Measurements from ENCODE around the gene P2RY13. TPM values are rescaled to one million over a fixed set of nuclear protein-coding genes. Genes with fewer than 3 reads are reported as not detected.

P2RY13 gene
- total and polyA plus RNA-seq, 2 of the 13 experiments (the other 11 are each of a cell fraction or from before 2014, with no cell fraction given): not detected

DNA sequence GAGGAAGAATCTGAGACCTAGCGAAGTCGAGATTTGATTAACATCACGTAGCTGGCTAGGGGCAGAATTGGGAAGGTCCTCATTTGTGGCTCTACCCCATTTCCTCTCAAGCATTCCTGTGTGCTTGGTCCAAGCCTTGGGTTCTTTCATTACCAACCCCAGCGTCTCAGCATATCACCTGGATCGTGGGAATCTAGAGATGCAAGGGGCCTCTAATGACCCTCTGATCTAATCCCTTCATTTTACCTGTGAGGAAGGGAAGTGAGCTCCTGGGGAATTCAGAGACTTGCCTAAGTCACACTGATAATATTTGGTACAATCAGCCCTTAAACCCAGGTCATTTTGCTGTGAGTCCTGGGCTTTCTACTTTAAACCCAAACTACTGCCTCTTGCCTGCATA is 14.8 kb downstream of the P2RY13 start (continued):
- TF ChIP-seq HMGA1 (CRISPR knock-in tag; conservative IDR thresholded peaks at IDR 0.05): no peak
- TF ChIP-seq IRF2 (CRISPR knock-in tag; IDR thresholded peaks at IDR 0.05): no peak
- no peak for TF ChIP-seq ZNF570 (CRISPR knock-in tag; IDR thresholded peaks at IDR 0.05; ENCODE audit: borderline replicate concordance)

DNA sequence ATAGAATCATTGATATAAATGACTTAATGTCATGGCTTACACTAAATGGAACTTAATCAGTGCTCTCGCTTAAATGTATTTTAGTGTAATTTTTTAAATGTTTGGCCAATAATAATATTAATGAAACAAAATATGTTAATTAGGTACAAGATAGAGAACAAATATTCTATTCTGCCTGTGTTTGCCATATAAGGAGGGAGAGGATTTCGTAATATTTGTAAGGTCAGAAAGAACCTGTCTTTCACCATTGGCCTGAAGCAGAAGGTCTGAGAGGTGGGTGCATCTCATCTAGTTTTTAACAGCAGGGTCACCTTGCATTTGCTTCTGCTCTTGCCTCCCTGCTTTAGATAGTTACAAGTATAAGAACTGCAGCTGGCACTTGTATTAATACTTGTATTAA is 15.2 kb downstream of the P2RY13 start:
- Histone ChIP-seq H3K4me2 (ENCODE audit: low read depth, low read length) (no peak overlapping the region), H3K36me3 (replicated peaks in 1 of 2; ENCODE audit: control insufficient read depth in 1 of 2, insufficient read depth in 2 of 2, low read length in 2 of 2) (no peaks in the 10 kb centered on the region), H3K4me3 (replicated peaks in 1 of 3; ENCODE audit: insufficient read depth in 1 of 3, low read depth in 2 of 3, low read length in 3 of 3) (no peak overlapping the region), H2AFZ (ENCODE audit: low read length) (no peak overlapping the region), H3K27me3 (ENCODE audit: control insufficient read depth in 1 of 2, insufficient read depth in 2 of 2, low read length in 2 of 2) (no peaks in the 10 kb centered on the region), H3K9me3 (ENCODE audit: low read length) (no peaks in the 10 kb centered on the region), H3K27ac (ENCODE audit: extremely low read length, insufficient read depth, low read length) (no peak overlapping the region), H3K4me1 (ENCODE audit: insufficient read depth, low read length) (no peaks in the 10 kb centered on the region), H3K79me2 (ENCODE audit: insufficient read depth, low read length) (no peaks in the 10 kb centered on the region), H4K20me1 (ENCODE audit: insufficient read depth, low read length) (no peaks in the 10 kb centered on the region), H3K9ac (ENCODE audit: insufficient read depth, low read depth, low read length) (no peak overlapping the region)
- no TSS peak for BruUV-seq (replicated peaks)
- CTCF ChIA-PET (ENCODE audit: low intra/inter-chr PET ratio, low total read pairs): no interaction called here
- intact Hi-C loops (cut with micrococcal nuclease; ENCODE audit: unreplicated experiment) (no loop called here), in situ Hi-C loops (cut with HindIII; ENCODE audit: extremely low pct_ligation_motif_present, low pct_unique_long_range_greater_than_20kb) (no loop called here)
- ATAC-seq: no peak
- no peak for FAIRE-seq
- no peak for DNase-seq (ENCODE audit: low spot score)
- 52% methylated on average over 2 of the region's 2 CpGs for WGBS (ENCODE audit: low lambda C conversion rate)
- no peak for TF ChIP-seq RXRA (CRISPR knock-in tag; IDR thresholded peaks at IDR 0.05)
- TF ChIP-seq ZNF101 (CRISPR knock-in tag; IDR thresholded peaks at IDR 0.05; ENCODE audit: borderline replicate concordance, low read depth): no peak
- TF ChIP-seq ASH2L (IDR thresholded peaks at IDR 0.05; ENCODE audit: insufficient read length, low read depth, low read length): no peak
- TF ChIP-seq REPIN1 (CRISPR knock-in tag; IDR thresholded peaks at IDR 0.05; ENCODE audit: borderline replicate concordance, low read depth): no peak
- no peak for TF ChIP-seq SNAI1 (CRISPR knock-in tag; IDR thresholded peaks at IDR 0.05; ENCODE audit: borderline replicate concordance)
- no peak for TF ChIP-seq ZNF737 (CRISPR knock-in tag; IDR thresholded peaks at IDR 0.05; ENCODE audit: borderline replicate concordance)
- TF ChIP-seq SRF (IDR thresholded peaks at IDR 0.05; ENCODE audit: low read depth, low read length): peak; percentile 84
- no peak for TF ChIP-seq CBX5 (CRISPR knock-in tag; IDR thresholded peaks at IDR 0.05; ENCODE audit: borderline replicate concordance)
- no peak for TF ChIP-seq NFKB2 (CRISPR knock-in tag; IDR thresholded peaks at IDR 0.05; ENCODE audit: borderline replicate concordance)
- peak; percentile 51; the same call in 1 of the 2 replicates for TF ChIP-seq CEBPB (IDR thresholded peaks at IDR 0.05; ENCODE audit: borderline replicate concordance, low read depth, low read length)
- no peak for TF ChIP-seq ZNF251 (CRISPR knock-in tag; IDR thresholded peaks at IDR 0.05)
- TF ChIP-seq CEBPG (CRISPR knock-in tag; IDR thresholded peaks at IDR 0.05): 0 out of 2 replicates have a peak, but pooled peaks have one; percentile 7
- TF ChIP-seq MEF2D (CRISPR knock-in tag; IDR thresholded peaks at IDR 0.05): no peak
- TF ChIP-seq ZNF772 (CRISPR knock-in tag; IDR thresholded peaks at IDR 0.05): no peak
- TF ChIP-seq RFXANK (CRISPR knock-in tag; IDR thresholded peaks at IDR 0.05): no peak
- TF ChIP-seq NCOA5 (CRISPR knock-in tag; IDR thresholded peaks at IDR 0.05): no peak
- TF ChIP-seq, protein P1, sequence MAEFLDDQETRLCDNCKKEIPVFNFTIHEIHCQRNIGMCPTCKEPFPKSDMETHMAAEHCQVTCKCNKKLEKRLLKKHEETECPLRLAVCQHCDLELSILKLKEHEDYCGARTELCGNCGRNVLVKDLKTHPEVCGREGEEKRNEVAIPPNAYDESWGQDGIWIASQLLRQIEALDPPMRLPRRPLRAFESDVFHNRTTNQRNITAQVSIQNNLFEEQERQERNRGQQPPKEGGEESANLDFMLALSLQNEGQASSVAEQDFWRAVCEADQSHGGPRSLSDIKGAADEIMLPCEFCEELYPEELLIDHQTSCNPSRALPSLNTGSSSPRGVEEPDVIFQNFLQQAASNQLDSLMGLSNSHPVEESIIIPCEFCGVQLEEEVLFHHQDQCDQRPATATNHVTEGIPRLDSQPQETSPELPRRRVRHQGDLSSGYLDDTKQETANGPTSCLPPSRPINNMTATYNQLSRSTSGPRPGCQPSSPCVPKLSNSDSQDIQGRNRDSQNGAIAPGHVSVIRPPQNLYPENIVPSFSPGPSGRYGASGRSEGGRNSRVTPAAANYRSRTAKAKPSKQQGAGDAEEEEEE (CRISPR knock-in tag; IDR thresholded peaks at IDR 0.05; ENCODE audit: borderline replicate concordance): no peak
- POLR2A ChIA-PET: no interaction called here
